HTR-8/SVneo (cell line): ENCODE data around the gene SPOPL.

Experiments
- DNase-seq: peaks from one replicate; pipeline ENCODE4 v3.0.0; 2011; ENCODE audit warnings: low spot score, mixed read lengths; ENCODE audit not compliant: insufficient read length
- FAIRE-seq: peaks from 2 replicates; lab custom pipeline; 2011; peaks lifted over from hg19 to GRCh38; lab: Jason Lieb, UNC

Gene SPOPL

DNA sequence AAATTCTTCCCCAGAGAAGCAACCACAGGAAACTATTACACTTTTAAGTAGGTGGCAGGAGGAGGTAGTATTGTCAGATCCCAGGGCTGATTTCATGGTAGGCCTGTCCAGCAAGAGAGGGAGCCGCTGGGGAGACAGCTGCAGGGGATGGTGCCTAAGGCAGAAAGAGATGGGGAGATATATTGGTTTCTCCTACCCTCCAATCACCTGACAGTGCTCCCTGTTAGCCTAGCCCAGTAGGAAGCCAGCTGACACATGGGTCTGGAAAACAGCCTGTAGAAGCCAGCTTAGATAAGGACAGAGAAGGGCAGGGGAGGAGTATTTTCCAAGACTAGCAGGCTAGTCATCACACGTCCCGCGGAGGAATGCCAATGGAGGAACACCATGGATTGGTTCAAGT is 8.2 kb upstream of the SPOPL start:
- FAIRE-seq = no peak
- DNase-seq = no peak

DNA sequence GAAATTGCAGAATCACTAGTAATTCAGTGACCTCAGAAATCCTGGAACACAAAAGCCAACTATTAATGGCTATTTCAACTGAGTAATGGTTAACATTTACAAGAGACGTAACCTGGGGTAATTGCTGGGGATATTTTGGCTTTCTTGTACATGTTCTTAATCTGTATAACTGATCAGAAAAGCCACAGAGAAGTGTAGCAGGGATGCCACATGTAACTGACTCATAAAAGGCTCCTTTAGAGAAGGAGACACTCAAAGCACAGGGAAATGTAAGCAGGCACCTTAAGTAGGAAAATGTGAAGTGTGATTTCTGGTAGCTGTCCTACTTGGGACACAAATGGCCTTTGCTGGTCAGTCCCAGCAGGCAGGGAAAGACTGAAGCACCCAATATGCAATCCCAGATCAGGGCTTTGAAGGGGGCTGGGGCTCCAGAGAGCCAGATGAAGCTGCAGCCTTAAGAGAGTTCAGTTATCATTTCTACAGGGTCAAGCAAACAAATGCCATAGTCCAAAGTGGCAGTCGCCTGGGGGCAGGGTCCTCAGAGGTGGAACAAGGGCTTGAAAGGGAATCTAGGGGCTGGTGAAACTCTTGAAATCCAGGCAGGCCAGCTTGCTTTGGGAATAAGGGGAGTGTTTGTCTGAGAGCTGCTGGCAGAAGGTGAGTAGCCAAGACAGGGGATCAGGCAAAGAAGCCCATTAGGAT is 7.2 kb upstream of the SPOPL start:
- no peak for FAIRE-seq
- no peak for DNase-seq

DNA sequence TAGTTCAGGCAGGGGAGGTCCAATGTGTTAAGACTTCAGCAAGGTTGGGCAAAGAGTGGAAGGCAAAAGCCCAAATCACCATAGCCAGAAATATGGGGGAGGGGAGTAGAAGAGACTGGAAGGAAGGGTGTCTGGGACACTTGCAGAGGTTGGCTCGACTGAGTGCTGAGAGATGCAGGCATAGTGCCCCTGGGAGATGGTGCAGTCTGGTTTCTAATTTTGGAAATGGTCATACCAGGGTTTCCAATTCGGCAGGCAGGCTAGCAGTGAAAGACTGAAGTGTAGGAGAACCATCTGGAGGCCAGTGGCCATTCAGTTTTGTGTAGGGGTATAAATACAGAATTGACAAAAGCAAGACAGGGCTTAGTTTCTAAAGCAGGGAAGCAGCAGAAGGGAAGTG is 6.2 kb upstream of the SPOPL start:
- DNase-seq (no peak), FAIRE-seq (no peak)

DNA sequence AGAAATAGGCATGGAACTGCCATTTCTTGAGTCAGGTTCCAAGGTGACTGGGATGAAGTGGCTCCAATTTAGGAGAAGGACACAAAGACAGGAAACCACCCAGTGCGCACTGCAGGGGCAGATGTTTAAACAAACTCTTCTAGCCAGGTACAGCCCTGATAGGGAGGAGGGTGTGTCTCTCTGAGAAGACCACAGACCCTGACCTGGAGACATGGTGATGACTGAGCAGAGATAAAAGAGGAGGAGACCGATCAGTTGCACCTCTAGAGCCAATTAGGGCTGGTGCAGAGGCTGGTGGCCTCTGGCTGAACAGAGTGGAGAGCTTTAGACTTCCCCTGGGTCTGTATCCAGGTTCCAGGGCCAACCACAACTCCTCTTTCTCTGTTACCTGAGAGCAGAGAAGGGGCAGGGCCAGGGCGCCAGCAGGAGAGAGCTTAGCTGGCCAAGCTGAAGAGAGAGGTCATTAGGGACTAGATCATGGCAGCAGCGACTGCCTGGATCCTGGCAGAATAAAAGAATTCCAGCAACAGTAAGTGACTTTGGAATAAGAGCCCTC is 5.4 kb upstream of the SPOPL start:
- DNase-seq (no peak), FAIRE-seq (no peak)

DNA sequence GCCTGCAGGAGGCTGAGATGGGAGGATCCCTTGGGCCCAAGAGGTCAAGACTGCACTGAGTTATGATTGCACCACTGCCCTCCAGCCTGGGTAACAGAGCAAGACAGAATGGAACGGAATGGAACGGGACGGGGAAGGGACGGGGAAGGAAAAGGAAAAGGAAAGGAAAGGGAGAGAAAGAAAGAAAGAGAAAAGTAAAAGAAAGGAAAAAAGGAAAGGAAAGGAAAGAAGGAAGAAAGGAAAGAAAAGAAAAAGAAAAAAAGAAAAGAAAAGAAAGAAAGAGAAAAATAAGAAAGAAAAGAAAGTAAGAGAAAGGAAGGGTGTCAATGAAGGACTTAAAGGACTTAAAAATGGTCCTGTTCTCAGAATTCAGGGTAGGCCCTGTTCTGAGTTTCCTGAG is 4.3 kb upstream of the SPOPL start:
- DNase-seq (no peak), FAIRE-seq (no peak)

DNA sequence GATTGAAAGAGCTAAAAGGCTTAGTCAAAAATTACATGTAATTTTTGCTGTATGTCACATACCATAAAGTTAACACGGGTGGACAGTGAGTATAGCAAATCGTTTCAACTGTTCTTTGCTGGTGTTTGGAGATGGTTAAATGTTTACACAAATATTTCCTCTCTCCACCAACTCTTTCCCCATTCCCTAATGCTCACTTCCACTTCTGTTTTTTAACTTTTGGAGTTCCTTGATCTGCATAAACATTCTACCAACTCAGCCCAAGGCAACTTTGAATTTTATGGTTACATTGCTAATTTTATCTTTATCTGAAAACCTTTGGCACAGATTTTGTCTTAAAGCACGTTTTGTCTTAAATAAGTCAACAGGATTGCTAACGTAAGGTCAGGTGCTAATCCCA is 1.9 kb upstream of the SPOPL start:
- DNase-seq (no peak), FAIRE-seq (no peak)

DNA sequence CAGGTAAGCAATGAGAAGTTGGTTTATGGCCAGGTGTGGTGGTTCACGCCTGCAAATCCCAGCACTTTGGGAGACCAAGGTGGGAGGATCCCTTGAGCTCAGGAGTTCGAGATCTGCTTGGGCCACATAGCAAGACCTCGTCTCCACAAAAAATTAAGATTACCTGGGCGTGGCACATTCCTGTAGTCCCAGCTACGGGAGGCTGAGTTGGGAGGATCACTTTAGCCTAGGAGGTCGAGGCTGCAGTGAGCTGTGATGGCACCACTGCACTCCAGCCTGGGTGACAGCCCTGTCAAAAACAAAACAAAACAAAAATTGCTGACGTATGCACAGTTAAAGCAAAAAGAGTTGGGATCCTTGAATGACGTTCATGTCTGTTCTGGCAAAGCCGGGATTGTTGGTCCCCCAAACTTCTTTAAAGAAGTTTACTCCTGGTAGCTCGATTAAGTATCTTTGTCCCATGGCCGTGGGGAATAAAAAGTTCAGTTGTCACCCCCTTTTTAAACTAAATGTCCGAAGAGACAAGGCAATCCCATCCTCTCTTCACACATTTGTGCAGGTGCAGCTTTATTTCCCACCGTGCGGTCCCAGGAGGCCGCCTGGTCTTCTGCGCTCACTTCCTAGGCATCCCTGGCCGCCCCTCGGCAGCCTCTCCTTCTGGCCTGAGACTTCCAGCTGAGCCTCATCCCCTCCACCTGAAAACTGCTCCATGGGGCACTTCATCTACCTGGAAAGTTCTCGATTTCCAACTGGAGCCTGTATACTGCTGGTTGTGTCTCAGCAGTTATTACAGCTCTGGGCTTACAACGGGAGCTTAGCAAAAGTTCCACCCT is 762 bp upstream of the SPOPL start:
- no peak for FAIRE-seq
- DNase-seq = no peak

DNA sequence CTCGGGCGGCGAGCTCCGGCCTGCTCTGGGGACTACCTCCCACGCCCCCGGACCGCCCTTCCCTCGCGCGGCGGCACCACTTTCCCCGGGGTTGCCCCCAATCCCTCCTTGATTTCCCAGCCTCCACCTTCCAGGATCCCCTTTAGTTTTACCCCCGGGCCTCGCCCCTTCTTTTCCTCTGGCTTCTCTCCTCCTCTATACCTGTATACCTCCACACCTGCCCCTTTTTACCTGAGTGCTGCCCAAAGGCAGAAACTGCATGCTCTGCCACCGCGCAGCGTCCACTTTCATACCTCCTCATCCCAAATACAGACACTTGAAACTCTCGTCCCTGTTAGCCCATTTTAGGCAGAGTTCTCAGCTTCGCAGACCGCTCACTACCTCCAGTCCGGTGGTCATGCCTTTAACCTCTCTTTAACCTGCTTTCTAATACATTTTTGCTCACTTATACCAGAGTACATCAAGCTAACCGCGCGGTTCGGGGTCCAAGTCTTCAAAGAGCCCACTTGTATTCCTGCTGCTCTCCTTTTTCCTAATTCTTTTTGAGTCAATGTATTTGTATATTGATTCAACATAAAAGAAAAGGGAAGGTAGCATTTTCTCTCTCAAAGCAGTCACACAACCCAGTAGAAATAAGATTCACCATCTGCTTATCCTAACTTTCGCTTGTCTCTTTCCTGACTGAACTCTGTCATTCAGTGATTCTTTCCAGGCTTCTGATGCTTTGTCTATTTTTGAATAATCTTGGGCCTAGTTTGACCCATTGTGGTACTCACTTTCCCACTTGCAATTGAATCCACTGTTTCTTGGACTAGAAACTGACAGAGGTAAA is 901 bp downstream of the SPOPL start:
- no peak for FAIRE-seq
- no peak for DNase-seq

DNA sequence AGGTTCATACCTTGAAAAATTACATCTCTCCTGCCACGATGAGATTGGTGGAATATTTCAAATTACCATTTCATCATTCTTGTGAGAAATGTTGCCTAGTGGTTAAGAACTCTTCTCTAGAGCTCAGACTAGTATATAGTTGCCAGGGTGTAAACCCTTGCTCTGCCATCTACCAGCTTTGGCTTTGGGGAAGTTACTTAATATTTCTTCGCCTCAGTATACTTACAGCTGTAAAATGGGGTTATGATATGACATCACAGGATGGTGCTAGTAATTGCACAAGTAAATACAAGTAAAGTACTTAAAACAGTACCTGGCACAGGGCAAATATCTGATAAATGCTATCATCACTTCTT is 1.5 kb downstream of the SPOPL start:
- FAIRE-seq (no peak), DNase-seq (no peak)

DNA sequence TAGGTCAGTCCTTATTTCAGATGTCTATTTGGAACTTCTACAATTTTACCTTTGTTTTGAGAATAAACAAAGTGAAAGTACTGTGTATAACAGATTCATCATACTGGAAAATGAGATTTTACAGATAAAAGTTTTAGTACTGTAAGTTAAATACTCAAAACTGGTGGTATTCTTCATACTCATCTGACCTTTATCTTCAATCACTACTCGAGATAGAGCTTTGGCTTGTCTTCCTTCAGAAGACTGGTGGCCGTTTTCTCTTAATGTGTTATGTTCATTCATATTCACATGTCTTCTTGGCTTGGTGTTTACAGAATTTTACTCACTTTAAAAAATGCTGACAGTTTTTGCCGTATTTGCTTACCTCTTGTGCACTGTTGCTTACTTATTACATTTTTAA is 2.1 kb downstream of the SPOPL start:
- no peak for DNase-seq
- FAIRE-seq = no peak

DNA sequence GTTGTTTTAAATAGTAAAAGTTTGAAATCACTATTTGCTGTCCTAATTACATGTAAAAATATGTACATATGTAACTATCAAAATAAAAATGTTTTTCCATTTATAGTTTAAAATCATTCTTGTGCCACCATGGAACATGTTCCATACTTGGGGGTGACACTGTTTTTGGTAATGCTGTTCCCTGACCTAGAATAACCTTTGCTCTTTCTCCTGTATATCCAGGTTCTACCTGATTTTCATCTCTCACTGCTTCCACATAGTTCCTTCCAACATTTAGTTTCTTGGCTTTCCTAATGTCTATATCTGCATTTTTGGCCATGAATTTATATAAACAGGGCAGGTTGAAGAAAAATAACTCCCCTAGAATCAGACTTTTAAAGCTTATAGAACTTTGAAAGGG is 2.5 kb downstream of the SPOPL start:
- FAIRE-seq (no peak), DNase-seq (no peak)

DNA sequence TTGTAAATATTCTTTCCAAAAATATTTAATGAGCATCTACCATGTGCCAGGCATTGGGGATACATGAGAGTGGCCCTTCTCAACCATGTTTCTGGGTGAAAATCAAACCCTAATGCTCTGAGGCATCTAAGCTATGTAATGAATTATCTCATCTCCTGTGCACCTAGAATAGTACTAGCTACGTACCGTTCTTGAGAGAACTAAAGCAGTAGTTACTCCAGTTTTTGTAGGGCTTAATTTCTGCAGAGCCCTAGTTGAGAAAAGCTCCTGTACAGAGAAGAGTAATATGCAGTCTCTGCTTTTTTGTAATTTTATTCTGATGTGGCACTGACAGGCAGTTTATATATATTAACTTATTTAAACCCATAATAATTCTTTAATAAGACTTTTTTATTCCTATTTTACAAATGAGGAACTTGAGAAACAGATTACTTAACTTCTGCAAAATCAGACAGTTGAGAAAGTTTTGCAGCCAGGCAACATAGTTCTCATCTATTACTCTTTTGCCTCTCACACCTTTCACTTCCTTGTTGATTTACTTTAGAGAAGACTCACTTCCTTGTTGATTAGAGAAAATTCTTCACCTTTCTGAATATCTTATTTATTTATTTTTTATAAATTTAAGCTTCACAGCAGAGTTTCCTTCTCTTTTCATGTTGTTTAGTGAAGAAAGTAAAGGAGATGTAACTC is 3.1 kb downstream of the SPOPL start:
- FAIRE-seq = no peak
- DNase-seq = no peak

DNA sequence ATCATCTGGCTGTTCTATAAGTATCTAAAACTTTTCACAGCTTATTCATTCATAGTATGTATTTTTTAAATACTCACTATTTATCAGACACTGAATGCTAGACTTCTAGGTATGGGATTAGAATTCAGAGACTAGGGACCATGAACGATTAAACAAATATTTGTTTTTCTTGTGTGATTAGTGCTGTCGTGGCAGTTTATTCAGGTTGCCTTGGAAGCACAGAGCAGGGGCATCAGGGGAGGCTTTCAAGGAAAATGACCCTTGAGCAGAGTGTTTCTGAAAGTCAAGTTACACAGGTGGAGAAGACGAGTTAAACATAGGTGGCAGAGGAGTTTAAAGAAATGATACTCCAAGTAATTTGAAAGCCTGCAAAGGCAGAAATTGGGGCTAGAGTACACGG is 5.7 kb downstream of the SPOPL start:
- DNase-seq (no peak), FAIRE-seq (no peak)

DNA sequence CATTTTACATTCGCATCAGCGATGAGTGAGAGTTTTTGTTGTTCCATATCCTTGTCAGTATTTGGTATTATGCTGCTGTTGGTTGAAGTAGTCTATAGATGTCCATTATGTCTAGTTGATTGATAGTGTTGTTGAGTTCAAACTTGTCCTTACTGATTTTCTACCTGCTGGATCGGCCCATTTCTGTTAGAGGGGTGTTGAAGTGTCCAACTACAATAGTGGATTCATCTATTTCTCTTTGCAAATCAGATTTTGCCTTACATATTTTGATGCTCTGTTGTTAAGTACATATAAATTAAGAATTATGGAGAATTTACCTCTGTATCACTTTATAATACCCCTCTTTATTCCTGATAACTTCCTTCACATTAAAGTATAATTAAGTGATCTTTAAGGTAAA is 8.7 kb downstream of the SPOPL start:
- DNase-seq (no peak), FAIRE-seq (no peak)

DNA sequence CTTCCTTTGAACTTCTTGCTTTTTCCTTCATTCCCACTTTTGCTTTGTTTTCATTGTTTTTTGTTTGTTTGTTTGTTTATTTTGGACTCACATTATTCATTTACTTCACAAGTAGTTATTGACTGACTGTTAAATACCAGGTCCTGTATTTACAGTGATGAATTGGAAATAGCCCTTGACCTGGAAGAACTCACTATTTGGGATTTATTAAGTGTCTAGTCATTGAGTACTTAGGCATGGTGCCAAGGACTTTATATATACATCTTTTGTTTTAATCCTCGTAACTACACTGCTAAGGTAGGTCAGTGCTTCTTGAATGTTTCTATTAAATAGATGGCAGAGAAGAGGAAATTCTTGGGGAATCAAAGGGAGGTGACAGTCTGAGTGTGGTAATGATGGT is 11.1 kb downstream of the SPOPL start:
- FAIRE-seq = no peak
- no peak for DNase-seq

DNA sequence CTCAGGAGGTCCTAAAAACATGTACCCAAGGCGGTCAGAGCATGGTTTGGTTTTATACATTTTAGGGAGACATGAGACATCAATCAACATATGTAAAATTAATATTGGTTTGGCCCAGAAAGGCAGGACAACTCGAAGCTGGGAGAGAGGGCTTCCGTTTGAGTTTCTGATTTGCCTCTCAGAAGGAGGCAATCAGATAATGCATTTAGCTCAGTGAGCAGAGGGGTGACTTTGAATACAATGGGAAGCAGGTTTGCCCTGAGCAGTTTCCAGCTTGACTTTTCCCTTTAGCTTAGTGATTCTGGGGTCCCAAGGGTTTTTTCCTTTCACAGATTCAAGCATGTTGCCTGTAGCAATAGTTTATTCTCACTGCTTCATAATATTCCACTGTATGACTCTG is 12.6 kb downstream of the SPOPL start:
- FAIRE-seq = no peak
- no peak for DNase-seq

DNA sequence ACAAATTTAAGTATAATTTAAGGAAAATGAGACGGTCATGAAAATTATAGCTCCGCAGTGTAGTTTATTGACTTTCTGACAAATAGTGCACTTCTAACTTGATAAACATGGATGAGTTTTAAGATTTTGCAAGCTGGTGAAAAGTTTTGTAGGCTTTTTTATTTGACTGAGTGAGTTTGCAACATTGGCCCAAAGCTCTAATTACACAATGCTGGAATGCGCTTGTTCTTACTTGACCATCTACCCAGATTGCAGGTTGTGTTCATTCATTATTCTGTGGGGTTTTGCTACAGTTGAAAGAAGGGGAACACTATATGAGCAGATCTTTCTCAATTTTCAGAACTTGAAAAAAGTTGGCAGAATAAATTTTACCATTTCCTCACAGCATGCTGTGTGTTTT is 13.5 kb downstream of the SPOPL start:
- DNase-seq (no peak), FAIRE-seq (no peak)

DNA sequence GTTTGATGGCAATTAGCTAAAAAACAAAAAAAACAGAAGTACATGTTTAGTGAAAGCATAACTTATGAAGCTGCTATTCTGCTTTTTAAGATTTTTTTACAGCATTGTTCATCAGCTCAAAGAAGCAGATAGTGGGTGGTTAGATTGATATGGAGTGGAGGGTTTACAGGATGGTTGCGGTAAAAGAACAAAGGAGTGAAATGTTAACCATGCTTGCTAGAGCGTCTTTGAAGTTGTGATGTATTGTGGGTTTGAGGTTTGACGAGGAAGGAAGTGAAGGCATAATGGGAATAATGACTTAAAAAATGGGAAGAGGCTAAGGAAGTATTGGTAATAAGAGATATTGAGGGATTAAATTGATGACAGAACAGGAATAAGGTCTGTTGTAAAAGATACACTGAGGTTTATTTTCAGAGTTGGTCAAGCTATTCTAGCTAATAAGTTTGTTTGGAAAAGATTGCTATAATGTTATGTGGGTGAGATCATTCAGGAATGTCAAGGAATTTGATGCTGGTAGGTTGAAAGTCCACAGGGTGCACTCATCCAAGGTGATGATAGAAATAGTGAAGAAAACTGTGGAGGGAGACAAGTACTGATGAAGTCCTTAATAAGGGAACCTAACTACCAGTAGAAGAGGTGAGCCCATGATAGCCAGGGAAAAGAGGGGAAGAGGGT is 14.6 kb downstream of the SPOPL start:
- FAIRE-seq = no peak
- peak; percentile 46 for DNase-seq

DNA sequence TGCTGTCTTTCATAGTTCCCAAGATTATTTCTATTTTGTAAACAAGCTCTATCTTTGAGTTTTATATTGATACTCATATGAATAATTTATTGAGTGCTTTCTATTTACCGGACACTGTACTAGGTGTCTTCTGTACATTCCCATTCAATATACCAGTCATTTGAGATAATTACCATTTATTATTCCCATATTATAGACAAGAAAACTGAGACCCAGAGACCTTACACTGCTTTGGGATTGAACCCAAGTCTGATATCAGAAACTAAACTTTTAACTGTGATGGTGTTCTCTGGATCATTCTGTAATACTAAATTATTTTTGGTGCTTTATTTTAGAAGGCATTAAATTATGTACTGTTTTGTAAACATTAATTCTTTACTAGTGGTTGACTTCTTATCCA is 17.3 kb downstream of the SPOPL start:
- DNase-seq = no peak
- FAIRE-seq = no peak

DNA sequence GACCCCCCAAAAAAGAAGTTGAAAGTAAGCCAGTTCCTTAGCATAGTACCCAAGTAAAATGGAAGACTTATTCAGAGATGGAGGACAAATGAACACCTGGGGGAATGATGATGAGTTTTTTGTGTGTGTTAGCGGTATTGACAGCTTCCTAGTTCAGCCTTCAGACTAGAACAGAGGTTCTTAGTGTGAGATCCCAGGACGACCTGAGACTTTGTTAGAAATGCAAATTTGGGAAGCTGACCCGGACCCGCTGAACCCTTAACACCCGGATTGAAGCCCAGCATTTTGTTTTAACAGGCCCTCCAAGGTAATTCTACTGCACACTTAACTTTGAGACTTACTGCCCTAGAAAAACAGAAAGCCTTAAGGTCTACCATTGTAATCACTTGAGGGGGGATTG is 20.3 kb downstream of the SPOPL start:
- FAIRE-seq (no peak), DNase-seq (no peak)
